ENCODE measurements around the gene PTCRA. TPM values are rescaled to one million over a fixed set of nuclear protein-coding genes. Genes with fewer than 3 reads are reported as not detected.
"Not testable (repeated sequence)": the region's sequence is repeated elsewhere in the genome, so short reads cannot be mapped to it uniquely, and the experiment has no call there.

Gene PTCRA
- total and polyA plus RNA-seq, 2 experiments from 2014 or later, result not detected

GRCh38 chr6:42891199-42891722 lies 24.6 kb upstream of the PTCRA start:
- Histone ChIP-seq H3K9me2 (ENCODE audit: insufficient read depth) (no peaks in the 10 kb centered on the region), H3K4me3 (peak overlapping the region; percentile 73), H3K79me2 (replicated peaks; ENCODE audit: insufficient read depth) (no peaks in the 10 kb centered on the region), H3K4me1 (ENCODE audit: insufficient read depth) (peaks cover 7% of the 10 kb centered on the region; the same call in 1 of the 2 replicates), H3F3A (replicated peaks; ENCODE audit: low read depth) (peaks cover 24% of the 10 kb centered on the region; the same call in 1 of the 2 replicates), H3K36me3 (ENCODE audit: insufficient read depth) (peaks cover 3% of the 10 kb centered on the region; the same call in 1 of the 2 replicates), H3K4me2 (peak overlapping the region; percentile 70), H3K27me3 (ENCODE audit: insufficient read depth) (no peaks in the 10 kb centered on the region), H3K27ac (ENCODE audit: low read depth) (peak overlapping the region; percentile 90; the same call in 1 of the 2 replicates), H2AFZ (peak overlapping the region; percentile 99), H4K20me1 (replicated peaks; ENCODE audit: insufficient read depth) (no peaks in the 10 kb centered on the region)
- Mint-ChIP-seq H3K4me1 (peaks cover 14% of the 10 kb centered on the region; the same call in 1 of the 3 replicates), H3K27me3 (ENCODE audit: insufficient read depth, low read depth, poor library complexity) (peaks cover 9% of the 10 kb centered on the region), H3K36me3 (ENCODE audit: low read depth) (peaks cover 24% of the 10 kb centered on the region), H3K9me3 (no peaks in the 10 kb centered on the region), H3K4me3 (peak overlapping the region; percentile 87), H3K27ac (peak overlapping the region; percentile 97)
- no peak for TF ChIP-seq POLR2AphosphoS5 (IDR thresholded peaks at IDR 0.05; ENCODE audit: low read depth)
- no peak for TF ChIP-seq CTCF (conservative IDR thresholded peaks at IDR 0.05; ENCODE audit: low read depth in 2 of 2)
- no peak for TF ChIP-seq EZH2phosphoT487 (IDR thresholded peaks at IDR 0.05; ENCODE audit: unreplicated experiment)
- TF ChIP-seq NANOG (IDR thresholded peaks at IDR 0.05; ENCODE audit: borderline replicate concordance), result no peak
- TF ChIP-seq EZH2 (IDR thresholded peaks at IDR 0.05; ENCODE audit: low read depth, unreplicated experiment), result no peak
- DNase-seq (ENCODE audit: low spot score) (no peak), ATAC-seq (peak; percentile 2; the same call in 1 of the 3 replicates)

GRCh38 chr6:42894041-42894828 lies 21.6 kb upstream of the PTCRA start:
- H2AFZ ChIP-seq; DNase-seq (ENCODE audit: low spot score); H3K27ac ChIP-seq (ENCODE audit: low read depth); H3K4me2 ChIP-seq; H3K9me3 Mint-ChIP-seq; H3K4me3 Mint-ChIP-seq; H3K36me3 ChIP-seq (ENCODE audit: insufficient read depth); H3K27me3 Mint-ChIP-seq (ENCODE audit: insufficient read depth, low read depth, poor library complexity); H3K4me3 ChIP-seq; ATAC-seq; H4K20me1 ChIP-seq (replicated peaks; ENCODE audit: insufficient read depth); H3K9me2 ChIP-seq (ENCODE audit: insufficient read depth); H3K79me2 ChIP-seq (replicated peaks; ENCODE audit: insufficient read depth); H3K27me3 ChIP-seq (ENCODE audit: insufficient read depth); H3K27ac Mint-ChIP-seq; H3K36me3 Mint-ChIP-seq (ENCODE audit: low read depth): not testable (repeated sequence)
- Histone ChIP-seq H3F3A (replicated peaks; ENCODE audit: low read depth) (peaks cover 16% of the 10 kb centered on the region; the same call in 1 of the 2 replicates), H3K4me1 (ENCODE audit: insufficient read depth) (peaks cover 13% of the 10 kb centered on the region)
- peaks cover 19% of the 10 kb centered on the region; the same call in 2 of the 3 replicates for H3K4me1 Mint-ChIP-seq

- Histone ChIP-seq H3K4me1 (ENCODE audit: insufficient read depth) (peaks cover 23% of the 10 kb centered on the region), H3K9me2 (ENCODE audit: insufficient read depth) (no peaks in the 10 kb centered on the region), H3K27me3 (ENCODE audit: insufficient read depth) (no peaks in the 10 kb centered on the region), H3K4me2 (no peak overlapping the region), H3K4me3 (no peak overlapping the region), H3K36me3 (ENCODE audit: insufficient read depth) (no peaks in the 10 kb centered on the region), H3K79me2 (replicated peaks; ENCODE audit: insufficient read depth) (no peaks in the 10 kb centered on the region), H2AFZ (no peak overlapping the region; the same call in 1 of the 2 replicates), H4K20me1 (replicated peaks; ENCODE audit: insufficient read depth) (no peaks in the 10 kb centered on the region), H3F3A (replicated peaks; ENCODE audit: low read depth) (peaks cover 7% of the 10 kb centered on the region; the same call in 1 of the 2 replicates), H3K27ac (ENCODE audit: low read depth) (no peak overlapping the region)
- no peak overlapping the region for H3K27ac Mint-ChIP-seq
- no peak overlapping the region for H3K4me3 Mint-ChIP-seq
- H3K9me3 Mint-ChIP-seq, result no peaks in the 10 kb centered on the region
- ATAC-seq (no peak), DNase-seq (ENCODE audit: low spot score) (no peak)
- no peaks in the 10 kb centered on the region for H3K36me3 Mint-ChIP-seq (ENCODE audit: low read depth)
- peaks cover 25% of the 10 kb centered on the region for H3K4me1 Mint-ChIP-seq
- H3K27me3 Mint-ChIP-seq (ENCODE audit: insufficient read depth, low read depth, poor library complexity), result peaks cover 5% of the 10 kb centered on the region
- TF ChIP-seq, protein P1, sequence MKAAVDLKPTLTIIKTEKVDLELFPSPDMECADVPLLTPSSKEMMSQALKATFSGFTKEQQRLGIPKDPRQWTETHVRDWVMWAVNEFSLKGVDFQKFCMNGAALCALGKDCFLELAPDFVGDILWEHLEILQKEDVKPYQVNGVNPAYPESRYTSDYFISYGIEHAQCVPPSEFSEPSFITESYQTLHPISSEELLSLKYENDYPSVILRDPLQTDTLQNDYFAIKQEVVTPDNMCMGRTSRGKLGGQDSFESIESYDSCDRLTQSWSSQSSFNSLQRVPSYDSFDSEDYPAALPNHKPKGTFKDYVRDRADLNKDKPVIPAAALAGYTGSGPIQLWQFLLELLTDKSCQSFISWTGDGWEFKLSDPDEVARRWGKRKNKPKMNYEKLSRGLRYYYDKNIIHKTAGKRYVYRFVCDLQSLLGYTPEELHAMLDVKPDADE (IDR thresholded peaks at IDR 0.05), result no peak
- TF ChIP-seq STAT1 (IDR thresholded peaks at IDR 0.05; ENCODE audit: unreplicated experiment), result no peak
- TF ChIP-seq EZH2phosphoT487 (IDR thresholded peaks at IDR 0.05; ENCODE audit: unreplicated experiment), result no peak
- no peak for TF ChIP-seq CREB1 (CRISPR knock-in tag; IDR thresholded peaks at IDR 0.05; ENCODE audit: low read depth)
These were observed 19.6 kb upstream of the PTCRA start for GRCh38 chr6:42896178-42896719.
